Panc1 (cell line): ENCODE results near the gene MILR1. TPM values are rescaled to one million over a fixed set of nuclear protein-coding genes. Genes with fewer than 3 reads are reported as not detected.
A peak's percentile ranks its signal among the peaks of the same experiment; 100 is the strongest.

Experiments
- ATAC-seq: fragments of 200-7000 bp; cut with Tn5 transposase; 2 replicates; pipeline ENCODE4 v1.9.1; 2020; ENCODE audit warnings: mild to moderate bottlenecking, moderate library complexity
- BruUV-seq: library from RNA; stranded (reverse); fragments of 400-500 nt; replicated peaks from 2 replicates; lab custom pipeline; 2021; lab: Mats Ljungman, UMichigan
- CTCF ChIA-PET: fragments of 300-600 bp; sonication (Branson Sonifier 250); formaldehyde crosslinking; loops from one replicate; lab custom pipeline; 2022; ENCODE audit warnings: antibody characterized with exemption; lab: Charles Lee
- POLR2A ChIA-PET: fragments of 300-600 bp; sonication (Branson Sonifier 250); formaldehyde crosslinking; loops from one replicate; lab custom pipeline; 2022; ENCODE audit warnings: antibody characterized with exemption; lab: Charles Lee
- DNase-seq: peaks from one replicate; pipeline ENCODE4 v3.0.0-alpha.2; 2010; ENCODE audit warnings: low read depth, low spot score
- H3K27ac ChIP-seq: 2 replicates; pipeline ENCODE4 v1.5.1; 2011; ENCODE audit warnings: mild to moderate bottlenecking, low read length, inconsistent platforms
- H3K27me3 ChIP-seq: fragments of 200-500 bp; sonication (Bioruptor generic); 2 replicates; pipeline ENCODE4 v1.6.0; 2014; ENCODE audit warnings: low read length, inconsistent platforms; ENCODE audit not compliant: control insufficient read depth, insufficient read depth
- H3K36me3 ChIP-seq: fragments of 200-500 bp; sonication (Bioruptor generic); 2 replicates; pipeline ENCODE4 v1.5.1; 2014; ENCODE audit warnings: inconsistent platforms, mild to moderate bottlenecking, low read length, moderate library complexity; ENCODE audit not compliant: control insufficient read depth, insufficient read depth
- H3K4me1 ChIP-seq: 2 replicates; pipeline ENCODE4 v1.5.1; 2011; ENCODE audit warnings: inconsistent platforms, mild to moderate bottlenecking, low read length, moderate library complexity; ENCODE audit not compliant: control insufficient read depth, insufficient read depth
- H3K4me3 ChIP-seq, 2 experiments: 2 replicates each; pipeline ENCODE4 v1.5.1; 2011 to 2012; ENCODE audit warnings: low read depth in 2 of 2, low read length in 2 of 2, mild to moderate bottlenecking in 2 of 2, inconsistent platforms in 1 of 2, moderate library complexity in 1 of 2
- H3K9me3 ChIP-seq: fragments of 200-500 bp; sonication (Bioruptor generic); 2 replicates; pipeline ENCODE4 v1.5.1; 2014; ENCODE audit warnings: low read depth, mild to moderate bottlenecking, inconsistent platforms, low read length, moderate library complexity; ENCODE audit not compliant: control insufficient read depth, insufficient read depth
- POLR2AphosphoS5 ChIP-seq: IDR thresholded peaks from 2 replicates; pipeline ENCODE4 v1.6.1; 2012; ENCODE audit warnings: mild to moderate bottlenecking, low read depth, low read length, moderate library complexity
- REST ChIP-seq, 2 experiments: IDR thresholded peaks; 2 replicates each; pipeline ENCODE4 v1.6.1; 2011 to 2012; ENCODE audit warnings: low read depth in 2 of 2, control low read depth in 1 of 2, low read length in 1 of 2, mild to moderate bottlenecking in 1 of 2, moderate library complexity in 1 of 2; ENCODE audit not compliant: insufficient read depth in 1 of 2
- SIN3A ChIP-seq: IDR thresholded peaks from 2 replicates; pipeline ENCODE4 v1.6.1; 2012; ENCODE audit warnings: low read depth, mild to moderate bottlenecking, low read length, moderate library complexity, borderline replicate concordance; ENCODE audit not compliant: insufficient read depth
- TCF7L2 ChIP-seq: IDR thresholded peaks from 2 replicates; pipeline ENCODE4 v1.6.1; 2011; ENCODE audit warnings: mild to moderate bottlenecking, low read depth, low read length, inconsistent platforms
- in situ Hi-C: cut with HindIII; loops from 2 replicates; pipeline ENCODE4 v1.10.0; 2016; ENCODE audit warnings: low sequenced_read_pairs, low pct_unique_long_range_greater_than_20kb
- intact Hi-C: fragments of 100-400 bp; cut with micrococcal nuclease; formaldehyde crosslinking; loops from one replicate; pipeline ENCODE4 v1.10.0; 2022; ENCODE audit not compliant: unreplicated experiment
- total RNA-seq: library from RNA; stranded (reverse); gene quantifications from one replicate; pipeline ENCODE4 v1.2.1, GENCODE V29; 2021; ENCODE audit not compliant: unreplicated experiment
- TF ChIP-seq, protein P1 (sequence below): fragments of 450-650 bp; IDR thresholded peaks from 2 replicates; pipeline ENCODE4 v1.5.1; 2017; ENCODE audit warnings: mild to moderate bottlenecking

MILR1 gene
- total RNA-seq, 1 experiment from 2014 or later, result not detected

DNA sequence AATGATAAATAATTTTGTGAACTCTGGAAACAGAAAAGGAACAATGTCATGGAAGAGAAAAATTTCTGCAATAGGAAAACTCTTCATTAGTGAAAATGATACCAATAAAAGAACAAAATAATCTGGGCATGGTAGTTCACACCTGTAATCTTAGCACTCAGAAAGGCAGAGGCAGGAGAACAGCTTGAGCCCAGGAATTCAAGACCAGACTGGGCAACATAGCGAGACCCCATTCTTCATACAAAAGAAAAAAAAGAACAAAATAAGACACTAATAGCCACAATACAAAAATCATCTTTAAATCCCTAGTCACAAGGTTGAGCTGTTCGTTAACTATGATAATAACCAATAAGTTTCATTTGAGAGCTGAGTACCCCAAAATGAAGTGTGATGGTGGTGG lies 39.4 kb downstream of the MILR1 start:
- intact Hi-C loops, result no loop called here
- Histone ChIP-seq H3K4me3 (no peak overlapping the region), H3K27me3 (no peaks in the 10 kb centered on the region), H3K9me3 (no peaks in the 10 kb centered on the region), H3K36me3 (peaks cover 10% of the 10 kb centered on the region), H3K27ac (no peak overlapping the region), H3K4me1 (no peaks in the 10 kb centered on the region)
- DNase-seq (no peak), ATAC-seq (no peak)
- in situ Hi-C loops, result no loop called here
- POLR2A ChIA-PET, result no interaction called here
- CTCF ChIA-PET, result interaction anchor here (0.7 kb wide), 1 partner anchor 336 kb away, joined by 6 read pairs; no protein-coding TSS in a partner anchor
- no TSS peak for BruUV-seq
- TF ChIP-seq REST (IDR thresholded peaks at IDR 0.05; ENCODE audit: insufficient read depth in 1 of 2, low read depth in 2 of 2, low read length in 1 of 2), result no peak

GRCh38 chr17:64491034-64491860 lies 42.3 kb downstream of the MILR1 start:
- in situ Hi-C loops, result no loop called here
- peak; percentile 74 for ATAC-seq
- no peak overlapping the region for H3K4me3 ChIP-seq
- no peak overlapping the region for H3K27ac ChIP-seq
- no peaks in the 10 kb centered on the region for H3K27me3 ChIP-seq
- CTCF ChIA-PET, result interaction anchor here (0.6 to 1.5 kb wide), 6 partner anchors 17 to 245 kb away, joined by 3 to 21 read pairs (median 4); no protein-coding TSS in a partner anchor
- no peak for TF ChIP-seq POLR2AphosphoS5
- TF ChIP-seq, protein P1, sequence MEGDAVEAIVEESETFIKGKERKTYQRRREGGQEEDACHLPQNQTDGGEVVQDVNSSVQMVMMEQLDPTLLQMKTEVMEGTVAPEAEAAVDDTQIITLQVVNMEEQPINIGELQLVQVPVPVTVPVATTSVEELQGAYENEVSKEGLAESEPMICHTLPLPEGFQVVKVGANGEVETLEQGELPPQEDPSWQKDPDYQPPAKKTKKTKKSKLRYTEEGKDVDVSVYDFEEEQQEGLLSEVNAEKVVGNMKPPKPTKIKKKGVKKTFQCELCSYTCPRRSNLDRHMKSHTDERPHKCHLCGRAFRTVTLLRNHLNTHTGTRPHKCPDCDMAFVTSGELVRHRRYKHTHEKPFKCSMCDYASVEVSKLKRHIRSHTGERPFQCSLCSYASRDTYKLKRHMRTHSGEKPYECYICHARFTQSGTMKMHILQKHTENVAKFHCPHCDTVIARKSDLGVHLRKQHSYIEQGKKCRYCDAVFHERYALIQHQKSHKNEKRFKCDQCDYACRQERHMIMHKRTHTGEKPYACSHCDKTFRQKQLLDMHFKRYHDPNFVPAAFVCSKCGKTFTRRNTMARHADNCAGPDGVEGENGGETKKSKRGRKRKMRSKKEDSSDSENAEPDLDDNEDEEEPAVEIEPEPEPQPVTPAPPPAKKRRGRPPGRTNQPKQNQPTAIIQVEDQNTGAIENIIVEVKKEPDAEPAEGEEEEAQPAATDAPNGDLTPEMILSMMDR, result peak; percentile 75
- no peaks in the 10 kb centered on the region for H3K4me1 ChIP-seq
- no TSS peak for BruUV-seq
- peaks cover 13% of the 10 kb centered on the region for H3K36me3 ChIP-seq
- no peak for DNase-seq
- intact Hi-C loops, result loop anchor here (5.0 kb wide), 1 partner anchor 69 kb away; no protein-coding TSS in a partner anchor
- POLR2A ChIA-PET, result no interaction called here
- no peaks in the 10 kb centered on the region for H3K9me3 ChIP-seq

DNA sequence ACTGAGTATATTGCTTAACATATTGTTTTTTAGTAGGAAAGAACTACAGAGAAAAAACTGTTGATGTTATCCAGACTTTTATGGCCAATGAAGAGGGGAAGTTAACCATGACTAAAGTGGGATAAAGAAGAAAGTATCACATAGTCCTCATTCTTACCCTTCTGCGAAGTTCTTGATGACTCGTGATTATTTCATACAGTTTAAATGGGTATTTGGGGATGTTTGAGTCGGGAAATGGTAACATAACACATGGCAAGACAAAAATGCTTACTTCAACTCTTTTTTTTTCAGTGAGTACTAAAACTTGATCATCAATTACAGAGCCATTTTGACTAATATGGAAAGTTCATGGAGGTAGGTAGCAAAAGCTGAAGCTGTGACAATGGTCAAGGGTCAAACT lies 43.1 kb downstream of the MILR1 start:
- intact Hi-C loops, result loop anchor here (5.0 kb wide), 1 partner anchor 70 kb away; no protein-coding TSS in a partner anchor
- DNase-seq, result no peak
- H3K36me3 ChIP-seq, result peaks cover 16% of the 10 kb centered on the region

More for the DNA sequence above, 43.1 kb downstream of the MILR1 start:
- Histone ChIP-seq H3K27ac (no peak overlapping the region), H3K4me3 (no peak overlapping the region), H3K9me3 (no peaks in the 10 kb centered on the region), H3K27me3 (no peaks in the 10 kb centered on the region), H3K4me1 (no peaks in the 10 kb centered on the region)
- ChIA-PET POLR2A (no interaction called here), CTCF (interaction anchor here (1.5 kb wide), 1 partner anchor 72 kb away, joined by 21 read pairs; no protein-coding TSS in a partner anchor)
- BruUV-seq, result no TSS peak
- in situ Hi-C loops, result no loop called here
- ATAC-seq, result no peak
- TF ChIP-seq REST (IDR thresholded peaks at IDR 0.05; ENCODE audit: insufficient read depth in 1 of 2, low read depth in 2 of 2, low read length in 1 of 2) (no peak), SIN3A (no peak), POLR2AphosphoS5 (no peak), TCF7L2 (no peak)
- TF ChIP-seq, protein P1, result no peak
